ENCODE measurements around the gene DNAJC1.

- TF ChIP-seq TAF1 (IDR thresholded peaks at IDR 0.05; ENCODE audit: low read depth), result no peak
- no peak for TF ChIP-seq POLR2AphosphoS5 (IDR thresholded peaks at IDR 0.05)
- no peak for TF ChIP-seq EZH2 (IDR thresholded peaks at IDR 0.05; ENCODE audit: borderline replicate concordance, insufficient read depth, low read length, poor library complexity, severe bottlenecking)
These were observed 22.4 kb downstream of the DNAJC1 start for GRCh38 chr10:21981118-21981517.

Data from neural cell (in vitro differentiated cells).